ENCODE measurements around the gene ZNF304.

ZNF304 gene

DNA sequence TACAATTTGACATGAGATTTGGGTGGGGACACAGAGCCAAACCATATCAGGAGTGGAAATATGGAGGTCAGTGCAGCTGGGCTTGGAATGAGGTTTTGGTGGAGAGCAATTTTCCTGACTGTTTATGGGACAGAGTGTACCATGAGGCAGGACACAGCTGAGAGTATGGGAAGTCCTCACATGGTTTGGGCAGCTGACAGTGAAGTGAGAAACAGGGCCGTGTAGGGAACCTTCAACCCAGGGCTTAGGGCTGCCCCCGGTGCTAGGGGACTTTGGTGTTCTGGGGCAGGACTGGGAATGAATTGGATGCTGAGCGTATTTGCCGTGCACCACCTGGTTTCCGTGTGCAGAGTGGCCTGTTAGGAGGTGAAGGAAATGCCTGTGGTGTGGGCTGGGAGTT, 44.6 kb downstream of the ZNF304 start:
- DNase-seq (ENCODE audit: low read depth), result no peak
- H3K4me3 ChIP-seq (ENCODE audit: low read length), result no peak overlapping the region
- TF ChIP-seq, protein P1, sequence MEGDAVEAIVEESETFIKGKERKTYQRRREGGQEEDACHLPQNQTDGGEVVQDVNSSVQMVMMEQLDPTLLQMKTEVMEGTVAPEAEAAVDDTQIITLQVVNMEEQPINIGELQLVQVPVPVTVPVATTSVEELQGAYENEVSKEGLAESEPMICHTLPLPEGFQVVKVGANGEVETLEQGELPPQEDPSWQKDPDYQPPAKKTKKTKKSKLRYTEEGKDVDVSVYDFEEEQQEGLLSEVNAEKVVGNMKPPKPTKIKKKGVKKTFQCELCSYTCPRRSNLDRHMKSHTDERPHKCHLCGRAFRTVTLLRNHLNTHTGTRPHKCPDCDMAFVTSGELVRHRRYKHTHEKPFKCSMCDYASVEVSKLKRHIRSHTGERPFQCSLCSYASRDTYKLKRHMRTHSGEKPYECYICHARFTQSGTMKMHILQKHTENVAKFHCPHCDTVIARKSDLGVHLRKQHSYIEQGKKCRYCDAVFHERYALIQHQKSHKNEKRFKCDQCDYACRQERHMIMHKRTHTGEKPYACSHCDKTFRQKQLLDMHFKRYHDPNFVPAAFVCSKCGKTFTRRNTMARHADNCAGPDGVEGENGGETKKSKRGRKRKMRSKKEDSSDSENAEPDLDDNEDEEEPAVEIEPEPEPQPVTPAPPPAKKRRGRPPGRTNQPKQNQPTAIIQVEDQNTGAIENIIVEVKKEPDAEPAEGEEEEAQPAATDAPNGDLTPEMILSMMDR (conservative IDR thresholded peaks at IDR 0.05; ENCODE audit: low read length), result no peak

DNA sequence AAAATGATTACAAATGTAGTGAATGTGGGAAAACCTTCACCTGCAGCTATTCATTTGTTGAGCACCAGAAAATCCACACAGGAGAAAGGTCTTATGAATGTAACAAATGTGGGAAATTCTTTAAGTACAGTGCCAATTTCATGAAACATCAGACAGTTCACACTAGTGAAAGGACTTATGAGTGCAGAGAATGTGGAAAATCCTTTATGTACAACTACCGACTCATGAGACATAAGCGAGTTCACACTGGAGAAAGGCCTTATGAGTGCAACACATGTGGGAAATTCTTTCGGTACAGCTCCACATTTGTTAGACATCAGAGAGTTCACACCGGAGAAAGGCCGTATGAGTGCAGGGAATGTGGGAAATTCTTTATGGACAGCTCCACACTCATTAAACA, 47.8 kb downstream of the ZNF304 start:
- no peak for DNase-seq (ENCODE audit: low read depth)
- TF ChIP-seq, protein P1 (conservative IDR thresholded peaks at IDR 0.05; ENCODE audit: low read length), result no peak

DNA sequence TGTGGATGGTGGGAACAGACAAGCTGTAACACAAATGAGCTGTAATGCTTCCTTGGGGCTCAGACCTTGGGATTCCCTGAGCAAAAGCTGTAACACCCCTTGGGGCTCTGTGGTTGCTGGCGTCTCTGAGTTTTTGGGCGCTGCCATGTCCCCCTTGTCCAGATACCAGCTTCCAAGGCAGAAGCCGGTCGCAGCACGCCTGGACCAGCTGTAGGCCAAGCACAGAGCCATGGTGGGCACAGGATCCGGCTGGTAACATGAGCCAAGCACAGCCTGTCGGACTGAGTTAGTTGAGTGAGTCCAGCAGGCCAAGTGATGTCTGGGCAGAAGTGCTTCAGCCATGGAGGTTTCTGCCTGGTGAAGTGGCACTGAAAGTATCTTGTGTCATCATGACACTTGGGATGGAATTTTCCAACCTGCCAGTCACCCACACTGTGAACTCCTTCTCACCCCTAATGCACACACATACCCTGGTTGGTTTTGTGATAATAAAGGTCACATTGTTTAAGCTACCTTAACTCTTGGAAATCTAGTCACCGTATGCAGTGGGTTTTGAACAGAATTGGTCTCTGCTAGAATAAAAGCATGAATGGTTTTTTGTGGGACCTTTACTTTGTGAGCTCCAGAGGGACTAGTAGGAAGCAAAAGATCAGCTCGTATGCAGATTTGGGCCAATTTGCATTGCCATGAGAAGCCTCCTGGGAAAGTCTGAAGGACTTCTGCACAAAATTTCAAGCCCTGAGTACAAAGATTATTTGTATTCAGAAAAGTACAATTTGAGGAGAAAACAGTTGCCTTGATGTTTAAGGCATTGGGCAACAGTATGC, 52.9 kb downstream of the ZNF304 start:
- TF ChIP-seq, protein P1 (conservative IDR thresholded peaks at IDR 0.05; ENCODE audit: low read length), result no peak
- DNase-seq (ENCODE audit: low read depth), result no peak
- H3K4me3 ChIP-seq (ENCODE audit: low read length), result no peak overlapping the region

More for the DNA sequence above, 47.8 kb downstream of the ZNF304 start:
- H3K4me3 ChIP-seq (ENCODE audit: low read length), result no peak overlapping the region

GRCh38 chr19:57406516-57407123, 55.5 kb downstream of the ZNF304 start:
- TF ChIP-seq, protein P1 (conservative IDR thresholded peaks at IDR 0.05; ENCODE audit: low read length), result peak; percentile 82
- no peak overlapping the region for H3K4me3 ChIP-seq (ENCODE audit: low read length)
- peak; percentile 45 for DNase-seq (ENCODE audit: low read depth)

Measured in AG10803 (cell line).